HepG2 (cell line): ENCODE measurements around the gene EIF1. TPM values are rescaled to one million over a fixed set of nuclear protein-coding genes. Genes with fewer than 3 reads are reported as not detected.

Source experiments
- ARNT2 ChIP-seq: sonication (generic); formaldehyde crosslinking; IDR thresholded peaks from 2 replicates; pipeline ENCODE4 v1.8.0; 2022; ENCODE audit warnings: mild to moderate bottlenecking, low read depth, missing genetic modification reagents, moderate library complexity
- CBFB ChIP-seq: sonication (generic); formaldehyde crosslinking; IDR thresholded peaks from 2 replicates; pipeline ENCODE4 v1.4.0; 2020; ENCODE audit warnings: missing genetic modification reagents
- CC2D1A ChIP-seq: sonication (generic); formaldehyde crosslinking; IDR thresholded peaks from 2 replicates; pipeline ENCODE4 v1.8.1; 2023; ENCODE audit warnings: mild to moderate bottlenecking, missing genetic modification reagents
- CENPX ChIP-seq: sonication (generic); formaldehyde crosslinking; IDR thresholded peaks from 2 replicates; pipeline ENCODE4 v1.9.0; 2021; ENCODE audit warnings: mild to moderate bottlenecking, missing genetic modification reagents, moderate library complexity
- GFI1 ChIP-seq: sonication (generic); formaldehyde crosslinking; IDR thresholded peaks from 2 replicates; pipeline ENCODE4 v1.5.0; 2020; ENCODE audit warnings: missing genetic modification reagents, mild to moderate bottlenecking, borderline replicate concordance
- HOXA5 ChIP-seq: sonication (generic); formaldehyde crosslinking; IDR thresholded peaks from 2 replicates; pipeline ENCODE4 v1.4.0; 2020; ENCODE audit warnings: missing genetic modification reagents
- HOXD1 ChIP-seq: sonication (generic); formaldehyde crosslinking; IDR thresholded peaks from 2 replicates; pipeline ENCODE4 v1.5.0; 2020; ENCODE audit warnings: missing genetic modification reagents
- MEF2D ChIP-seq: sonication (generic); formaldehyde crosslinking; IDR thresholded peaks from 2 replicates; pipeline ENCODE4 v1.5.1; 2020; ENCODE audit warnings: mild to moderate bottlenecking, missing genetic modification reagents
- MTF2 ChIP-seq: sonication (generic); formaldehyde crosslinking; IDR thresholded peaks from 2 replicates; pipeline ENCODE4 v1.5.0; 2020; ENCODE audit warnings: missing genetic modification reagents, borderline replicate concordance
- PAX8 ChIP-seq: sonication (generic); formaldehyde crosslinking; IDR thresholded peaks from 2 replicates; pipeline ENCODE4 v1.8.0; 2022; ENCODE audit warnings: mild to moderate bottlenecking, missing genetic modification reagents, borderline replicate concordance
- RFX3 ChIP-seq: IDR thresholded peaks from 2 replicates; pipeline ENCODE4 v1.6.1; 2016; ENCODE audit warnings: missing biosample characterization, missing genetic modification reagents
- STAT5B ChIP-seq: sonication (generic); formaldehyde crosslinking; IDR thresholded peaks from 2 replicates; pipeline ENCODE4 v1.4.0; 2020; ENCODE audit warnings: missing genetic modification reagents
- SYNCRIP ChIP-seq: fragments of 200-400 bp; formaldehyde crosslinking; IDR thresholded peaks from 2 replicates; pipeline ENCODE4 v1.6.1; 2018; ENCODE audit warnings: mild to moderate bottlenecking, low read depth, low read length; ENCODE audit not compliant: insufficient read depth
- TGIF2 ChIP-seq: IDR thresholded peaks from 2 replicates; pipeline ENCODE4 v1.6.1; 2016; ENCODE audit warnings: control low read depth, missing compliant biosample characterization
- ZNF546 ChIP-seq: sonication (generic); formaldehyde crosslinking; conservative IDR thresholded peaks from 2 replicates; pipeline ENCODE4 v1.8.1; 2023; ENCODE audit warnings: mild to moderate bottlenecking, missing genetic modification reagents
- ZNF775 ChIP-seq: sonication (generic); formaldehyde crosslinking; IDR thresholded peaks from 2 replicates; pipeline ENCODE4 v1.4.0; 2020; ENCODE audit warnings: missing genetic modification reagents, mild to moderate bottlenecking, moderate library complexity, borderline replicate concordance
- polyA plus RNA-seq, 8 experiments: library from polyadenylated mRNA; depleted of rRNA in 3 of 8; stranded (reverse) in 7 of 8; unstranded in 1 of 8; fragments of >200 nt; fragmentation: Illumina TruSeq in 4 of 8; extraction: Trizol in 4 of 8; gene quantifications; 2 replicates each; pipeline versions ENCODE4 v1.2.1 to v1.2.3, GENCODE V29; 2011 to 2016; ENCODE audit warnings: low read depth in 4 of 8, missing spikeins in 1 of 8, mixed read lengths in 1 of 8; ENCODE audit not compliant: insufficient read depth in 1 of 8
- total RNA-seq, 5 experiments: library from RNA; depleted of rRNA; stranded (reverse); fragments of >200 nt; fragmentation: Illumina TruSeq; extraction: Trizol; gene quantifications; 2 replicates each; pipeline ENCODE4 v1.2.3, GENCODE V29; 2016; ENCODE audit warnings: low read depth in 1 of 5
- TF ChIP-seq, protein P1 (sequence below): sonication (generic); formaldehyde crosslinking; IDR thresholded peaks from 2 replicates; pipeline ENCODE4 v1.4.0; 2020; ENCODE audit warnings: mild to moderate bottlenecking, missing genetic modification reagents
- TF ChIP-seq, protein P2 (sequence below): sonication (generic); formaldehyde crosslinking; IDR thresholded peaks from 2 replicates; pipeline ENCODE4 v1.4.0; 2020; ENCODE audit warnings: mild to moderate bottlenecking, missing genetic modification reagents, borderline replicate concordance
- TF ChIP-seq, protein P3 (sequence below): sonication (generic); formaldehyde crosslinking; IDR thresholded peaks from 2 replicates; pipeline ENCODE4 v1.9.0; 2021; ENCODE audit warnings: missing genetic modification reagents, borderline replicate concordance
- TF ChIP-seq, protein P4 (sequence below): conservative IDR thresholded peaks from 2 replicates; pipeline ENCODE4 v1.6.1; 2018; ENCODE audit warnings: missing genetic modification reagents
- TF ChIP-seq, protein P5 (sequence below): sonication (generic); formaldehyde crosslinking; IDR thresholded peaks from 2 replicates; pipeline ENCODE4; 2020; ENCODE audit warnings: missing genetic modification reagents, mild to moderate bottlenecking, borderline replicate concordance

Gene EIF1
- total and polyA plus RNA-seq, 2 of the 13 experiments (the other 11 are each of a cell fraction or from before 2014, with no cell fraction given), result 147 to 517 TPM

DNA sequence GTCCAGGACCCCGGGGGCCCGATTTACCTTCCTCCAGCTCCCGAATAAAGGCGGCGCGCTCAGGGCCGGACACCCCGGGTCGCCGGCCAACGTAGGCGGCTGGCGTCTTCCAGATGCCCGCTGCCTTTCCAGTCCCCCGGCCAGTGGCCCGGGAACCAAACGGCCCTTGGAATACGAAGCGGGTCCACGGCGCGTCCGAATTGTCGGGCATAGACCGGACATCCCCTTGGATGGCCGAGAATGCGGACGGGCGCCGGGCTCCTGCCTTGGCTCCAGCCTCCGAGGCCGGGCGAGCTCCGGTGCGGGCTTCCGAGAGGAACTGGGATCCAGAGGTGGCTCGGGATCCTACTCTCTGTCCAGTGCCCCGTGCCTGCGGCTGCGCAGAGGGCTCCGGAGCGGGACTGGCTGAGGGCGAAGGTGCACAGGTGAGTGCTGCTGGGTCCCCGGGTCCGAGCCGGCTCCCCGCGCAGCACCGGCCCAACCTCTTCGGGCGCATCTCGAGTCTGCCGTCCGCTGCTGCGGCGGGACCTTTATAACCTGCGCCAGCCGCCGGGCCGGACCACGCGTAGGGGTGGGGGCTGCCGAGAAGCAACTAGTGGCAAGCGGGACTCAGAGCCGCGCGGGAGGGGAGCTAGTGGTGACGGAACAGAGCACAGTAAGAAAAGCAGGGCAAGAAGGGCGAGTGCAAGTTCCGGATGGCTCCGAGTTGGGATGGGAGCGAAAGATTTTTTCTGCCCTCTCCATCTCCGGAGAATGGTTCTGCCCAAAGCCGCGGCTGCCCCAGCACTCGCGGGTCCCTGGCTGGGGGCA is 45.7 kb downstream of the EIF1 start, which contains the start of gene HAP1 (continued):
- TF ChIP-seq, protein P1, sequence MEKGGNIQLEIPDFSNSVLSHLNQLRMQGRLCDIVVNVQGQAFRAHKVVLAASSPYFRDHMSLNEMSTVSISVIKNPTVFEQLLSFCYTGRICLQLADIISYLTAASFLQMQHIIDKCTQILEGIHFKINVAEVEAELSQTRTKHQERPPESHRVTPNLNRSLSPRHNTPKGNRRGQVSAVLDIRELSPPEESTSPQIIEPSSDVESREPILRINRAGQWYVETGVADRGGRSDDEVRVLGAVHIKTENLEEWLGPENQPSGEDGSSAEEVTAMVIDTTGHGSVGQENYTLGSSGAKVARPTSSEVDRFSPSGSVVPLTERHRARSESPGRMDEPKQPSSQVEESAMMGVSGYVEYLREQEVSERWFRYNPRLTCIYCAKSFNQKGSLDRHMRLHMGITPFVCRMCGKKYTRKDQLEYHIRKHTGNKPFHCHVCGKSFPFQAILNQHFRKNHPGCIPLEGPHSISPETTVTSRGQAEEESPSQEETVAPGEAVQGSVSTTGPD, result 0 out of 2 replicates have a peak, but pooled peaks have one; percentile 33
- TF ChIP-seq CBFB (CRISPR knock-in tag), result no peak
- TF ChIP-seq CENPX, result no peak
- no peak for TF ChIP-seq MTF2
- TF ChIP-seq HOXD1, result no peak
- no peak for TF ChIP-seq TGIF2 (CRISPR knock-in tag)
- TF ChIP-seq RFX3 (CRISPR knock-in tag), result no peak
- TF ChIP-seq ZNF775 (CRISPR knock-in tag), result no peak
- TF ChIP-seq, protein P2, sequence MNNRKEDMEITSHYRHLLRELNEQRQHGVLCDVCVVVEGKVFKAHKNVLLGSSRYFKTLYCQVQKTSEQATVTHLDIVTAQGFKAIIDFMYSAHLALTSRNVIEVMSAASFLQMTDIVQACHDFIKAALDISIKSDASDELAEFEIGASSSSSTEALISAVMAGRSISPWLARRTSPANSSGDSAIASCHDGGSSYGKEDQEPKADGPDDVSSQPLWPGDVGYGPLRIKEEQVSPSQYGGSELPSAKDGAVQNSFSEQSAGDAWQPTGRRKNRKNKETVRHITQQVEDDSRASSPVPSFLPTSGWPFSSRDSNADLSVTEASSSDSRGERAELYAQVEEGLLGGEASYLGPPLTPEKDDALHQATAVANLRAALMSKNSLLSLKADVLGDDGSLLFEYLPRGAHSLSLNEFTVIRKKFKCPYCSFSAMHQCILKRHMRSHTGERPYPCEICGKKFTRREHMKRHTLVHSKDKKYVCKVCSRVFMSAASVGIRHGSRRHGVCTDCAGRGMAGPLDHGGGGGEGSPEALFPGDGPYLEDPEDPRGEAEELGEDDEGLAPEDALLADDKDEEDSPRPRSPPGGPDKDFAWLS (CRISPR knock-in tag), result no peak
- no peak for TF ChIP-seq STAT5B (CRISPR knock-in tag)
- TF ChIP-seq PAX8 (CRISPR knock-in tag), result no peak
- TF ChIP-seq ZNF546 (CRISPR knock-in tag), result 0 out of 2 replicates have a peak, but pooled peaks have one; percentile 26
- TF ChIP-seq SYNCRIP, result no peak
- TF ChIP-seq, protein P3, sequence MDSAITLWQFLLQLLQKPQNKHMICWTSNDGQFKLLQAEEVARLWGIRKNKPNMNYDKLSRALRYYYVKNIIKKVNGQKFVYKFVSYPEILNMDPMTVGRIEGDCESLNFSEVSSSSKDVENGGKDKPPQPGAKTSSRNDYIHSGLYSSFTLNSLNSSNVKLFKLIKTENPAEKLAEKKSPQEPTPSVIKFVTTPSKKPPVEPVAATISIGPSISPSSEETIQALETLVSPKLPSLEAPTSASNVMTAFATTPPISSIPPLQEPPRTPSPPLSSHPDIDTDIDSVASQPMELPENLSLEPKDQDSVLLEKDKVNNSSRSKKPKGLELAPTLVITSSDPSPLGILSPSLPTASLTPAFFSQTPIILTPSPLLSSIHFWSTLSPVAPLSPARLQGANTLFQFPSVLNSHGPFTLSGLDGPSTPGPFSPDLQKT (CRISPR knock-in tag), result no peak
- TF ChIP-seq, protein P4, sequence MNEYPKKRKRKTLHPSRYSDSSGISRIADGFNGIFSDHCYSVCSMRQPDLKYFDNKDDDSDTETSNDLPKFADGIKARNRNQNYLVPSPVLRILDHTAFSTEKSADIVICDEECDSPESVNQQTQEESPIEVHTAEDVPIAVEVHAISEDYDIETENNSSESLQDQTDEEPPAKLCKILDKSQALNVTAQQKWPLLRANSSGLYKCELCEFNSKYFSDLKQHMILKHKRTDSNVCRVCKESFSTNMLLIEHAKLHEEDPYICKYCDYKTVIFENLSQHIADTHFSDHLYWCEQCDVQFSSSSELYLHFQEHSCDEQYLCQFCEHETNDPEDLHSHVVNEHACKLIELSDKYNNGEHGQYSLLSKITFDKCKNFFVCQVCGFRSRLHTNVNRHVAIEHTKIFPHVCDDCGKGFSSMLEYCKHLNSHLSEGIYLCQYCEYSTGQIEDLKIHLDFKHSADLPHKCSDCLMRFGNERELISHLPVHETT (CRISPR knock-in tag), result 0 out of 2 replicates have a peak, but pooled peaks have one; percentile 62
- no peak for TF ChIP-seq CC2D1A
- TF ChIP-seq ARNT2 (CRISPR knock-in tag), result 0 out of 2 replicates have a peak, but pooled peaks have one; percentile 57
- peak; percentile 26; the same call in 1 of the 2 replicates for TF ChIP-seq HOXA5 (CRISPR knock-in tag)
- TF ChIP-seq, protein P5, sequence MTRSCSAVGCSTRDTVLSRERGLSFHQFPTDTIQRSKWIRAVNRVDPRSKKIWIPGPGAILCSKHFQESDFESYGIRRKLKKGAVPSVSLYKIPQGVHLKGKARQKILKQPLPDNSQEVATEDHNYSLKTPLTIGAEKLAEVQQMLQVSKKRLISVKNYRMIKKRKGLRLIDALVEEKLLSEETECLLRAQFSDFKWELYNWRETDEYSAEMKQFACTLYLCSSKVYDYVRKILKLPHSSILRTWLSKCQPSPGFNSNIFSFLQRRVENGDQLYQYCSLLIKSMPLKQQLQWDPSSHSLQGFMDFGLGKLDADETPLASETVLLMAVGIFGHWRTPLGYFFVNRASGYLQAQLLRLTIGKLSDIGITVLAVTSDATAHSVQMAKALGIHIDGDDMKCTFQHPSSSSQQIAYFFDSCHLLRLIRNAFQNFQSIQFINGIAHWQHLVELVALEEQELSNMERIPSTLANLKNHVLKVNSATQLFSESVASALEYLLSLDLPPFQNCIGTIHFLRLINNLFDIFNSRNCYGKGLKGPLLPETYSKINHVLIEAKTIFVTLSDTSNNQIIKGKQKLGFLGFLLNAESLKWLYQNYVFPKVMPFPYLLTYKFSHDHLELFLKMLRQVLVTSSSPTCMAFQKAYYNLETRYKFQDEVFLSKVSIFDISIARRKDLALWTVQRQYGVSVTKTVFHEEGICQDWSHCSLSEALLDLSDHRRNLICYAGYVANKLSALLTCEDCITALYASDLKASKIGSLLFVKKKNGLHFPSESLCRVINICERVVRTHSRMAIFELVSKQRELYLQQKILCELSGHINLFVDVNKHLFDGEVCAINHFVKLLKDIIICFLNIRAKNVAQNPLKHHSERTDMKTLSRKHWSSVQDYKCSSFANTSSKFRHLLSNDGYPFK (CRISPR knock-in tag), result peak; percentile 25; the same call in 1 of the 2 replicates
- TF ChIP-seq GFI1 (CRISPR knock-in tag), result no peak
- no peak for TF ChIP-seq MEF2D
